HG02870 (cell line): ENCODE data around the gene PGGHG.
"Not testable (repeated sequence)": the region's sequence is repeated elsewhere in the genome, so short reads cannot be mapped to it uniquely, and the experiment has no call there.

Experiments used
- ATAC-seq: cut with Tn5 transposase; IDR thresholded peaks from one replicate; pipeline ENCODE4 v1.9.1; 2021; ENCODE audit warnings: mild to moderate bottlenecking, moderate library complexity; ENCODE audit not compliant: unreplicated experiment

The PGGHG gene

DNA sequence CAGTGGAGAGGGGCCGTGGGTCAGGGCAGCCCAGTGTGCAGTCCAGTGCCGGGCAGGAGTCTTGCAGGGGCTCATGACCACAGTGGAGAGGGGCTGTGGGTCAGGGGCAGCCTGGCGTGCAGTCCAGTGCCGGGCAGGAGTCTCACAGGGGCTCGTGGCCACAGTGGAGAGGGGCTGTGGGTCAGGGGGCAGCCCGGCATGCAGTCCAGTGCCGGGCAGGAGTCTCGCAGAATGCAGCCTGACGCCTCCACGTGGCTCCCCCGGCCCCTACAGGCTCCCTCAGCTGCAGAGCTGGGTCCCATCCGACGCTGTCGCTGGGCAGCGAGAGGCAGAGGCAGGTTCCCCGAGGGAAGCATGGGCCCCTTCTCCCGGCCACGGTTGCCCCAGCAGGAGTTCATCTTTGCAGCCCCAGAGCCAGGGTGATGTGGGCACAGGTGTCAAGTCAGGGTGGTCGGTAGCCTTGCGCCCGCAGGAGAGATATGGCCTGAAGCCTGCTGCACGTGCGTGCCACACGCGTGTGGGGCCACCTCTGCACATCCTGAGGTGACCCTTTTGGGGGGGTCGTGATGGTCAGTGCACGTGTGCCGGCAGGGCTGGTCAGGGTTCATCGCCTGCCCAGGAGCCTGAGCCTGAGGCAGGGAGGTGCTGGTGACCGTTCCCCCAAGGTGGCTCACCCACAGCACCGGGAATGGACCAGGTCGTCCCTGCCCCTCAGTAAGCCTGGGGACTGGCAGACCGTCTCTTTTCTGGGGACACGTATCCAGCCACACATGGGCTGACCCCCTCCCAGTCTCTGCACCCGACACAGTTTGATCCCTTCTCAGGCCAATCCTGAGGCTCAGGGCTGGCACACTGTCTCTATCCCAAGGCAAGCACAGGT, 7.5 kb downstream of the PGGHG start:
- ATAC-seq: no peak

DNA sequence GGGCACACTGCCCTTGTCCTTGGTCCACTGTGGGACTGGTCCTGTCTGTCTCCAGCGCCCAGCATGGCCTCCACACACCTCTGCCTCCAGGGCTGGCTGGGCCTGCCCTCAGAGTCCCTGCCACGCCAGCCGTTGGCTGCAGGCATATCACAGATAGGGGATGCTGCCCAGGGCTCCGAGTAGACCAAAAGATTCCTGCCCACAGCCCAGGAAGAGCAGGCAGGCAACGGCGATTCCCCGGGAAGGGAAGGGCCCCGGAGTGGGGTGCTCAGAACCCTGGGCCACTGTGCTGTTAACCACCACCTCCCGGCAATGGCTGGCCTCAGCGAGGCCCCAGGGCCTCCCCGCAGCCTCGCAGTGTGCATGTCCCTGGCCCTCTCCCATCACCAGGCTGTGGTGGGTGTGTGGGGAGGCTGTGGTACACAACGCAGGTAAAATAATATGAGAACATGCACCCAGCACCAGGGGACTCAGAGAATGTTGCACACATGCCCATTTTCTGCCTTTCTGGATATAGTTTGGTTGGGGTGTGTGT, 8.2 kb downstream of the PGGHG start:
- no peak for ATAC-seq

DNA sequence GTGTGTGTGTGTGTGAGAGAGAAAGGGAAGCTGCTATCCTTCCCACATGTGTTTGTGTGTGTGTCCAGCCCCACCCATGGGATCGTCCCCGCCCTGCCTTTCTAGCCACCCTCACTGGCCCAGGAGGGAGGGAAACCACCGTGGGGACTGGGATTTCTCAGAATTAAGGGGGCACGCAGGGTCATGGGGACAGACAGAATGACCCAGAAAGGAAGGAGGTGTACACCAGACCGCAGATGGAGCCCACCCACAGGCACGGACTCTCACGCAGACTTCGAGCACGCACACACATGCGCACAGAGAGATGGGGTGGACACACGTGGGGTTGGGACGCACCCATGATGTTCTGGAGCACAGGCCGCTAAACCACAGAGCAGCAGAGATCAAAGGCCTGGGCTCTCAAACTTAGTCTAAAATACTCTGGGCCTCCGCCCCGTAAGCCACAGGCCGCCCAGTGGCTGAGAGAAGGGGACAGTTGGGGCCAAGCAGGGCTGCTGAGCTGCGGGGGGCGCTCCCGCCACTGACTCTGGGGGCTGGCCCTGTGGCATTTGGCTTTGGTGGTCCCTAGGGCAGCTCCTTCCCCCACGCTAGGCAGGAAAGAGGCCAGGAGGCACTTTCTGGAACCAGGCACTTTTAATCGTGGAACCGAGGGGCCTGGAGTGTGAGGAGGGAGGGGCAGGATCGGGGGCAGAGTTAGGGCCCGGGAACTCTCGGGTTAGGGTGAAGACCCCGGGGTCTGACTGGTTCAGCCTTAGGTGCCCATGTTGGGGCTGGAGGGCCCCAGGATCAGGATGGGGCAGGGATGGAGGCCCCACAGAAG, 8.9 kb downstream of the PGGHG start:
- no peak for ATAC-seq

DNA sequence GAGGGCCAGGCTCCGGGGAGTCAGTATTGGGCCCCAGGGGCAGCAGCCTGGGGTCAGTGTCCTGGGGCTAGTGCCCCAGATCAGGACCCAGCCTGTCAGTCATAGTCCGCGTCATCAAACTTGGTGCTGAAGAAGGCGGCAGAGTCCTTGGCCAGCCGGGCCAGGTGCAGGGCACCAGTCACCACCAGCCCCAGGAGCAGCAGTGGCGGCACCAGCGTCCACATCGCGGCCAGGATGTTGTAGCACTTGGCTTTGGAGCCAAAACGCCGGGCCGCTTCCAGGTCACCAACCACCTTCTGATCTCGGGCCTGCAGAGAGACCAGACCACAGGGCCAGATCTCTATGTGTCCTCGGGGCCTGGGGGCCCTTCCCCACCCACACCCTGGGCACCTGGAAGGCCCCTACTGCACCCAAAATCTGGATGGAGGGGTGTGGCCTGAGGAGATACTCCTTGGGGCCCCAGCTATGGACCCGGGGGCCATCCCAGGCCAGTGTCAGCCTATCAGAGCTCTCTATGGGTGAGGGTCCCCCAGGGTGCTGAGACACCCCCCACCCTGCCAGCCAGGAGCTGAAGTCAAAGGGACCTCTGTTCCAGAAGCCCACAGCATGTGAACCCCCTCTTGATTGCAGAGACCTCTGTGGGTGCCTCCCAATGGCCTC, 9.6 kb downstream of the PGGHG start:
- ATAC-seq: no peak

DNA sequence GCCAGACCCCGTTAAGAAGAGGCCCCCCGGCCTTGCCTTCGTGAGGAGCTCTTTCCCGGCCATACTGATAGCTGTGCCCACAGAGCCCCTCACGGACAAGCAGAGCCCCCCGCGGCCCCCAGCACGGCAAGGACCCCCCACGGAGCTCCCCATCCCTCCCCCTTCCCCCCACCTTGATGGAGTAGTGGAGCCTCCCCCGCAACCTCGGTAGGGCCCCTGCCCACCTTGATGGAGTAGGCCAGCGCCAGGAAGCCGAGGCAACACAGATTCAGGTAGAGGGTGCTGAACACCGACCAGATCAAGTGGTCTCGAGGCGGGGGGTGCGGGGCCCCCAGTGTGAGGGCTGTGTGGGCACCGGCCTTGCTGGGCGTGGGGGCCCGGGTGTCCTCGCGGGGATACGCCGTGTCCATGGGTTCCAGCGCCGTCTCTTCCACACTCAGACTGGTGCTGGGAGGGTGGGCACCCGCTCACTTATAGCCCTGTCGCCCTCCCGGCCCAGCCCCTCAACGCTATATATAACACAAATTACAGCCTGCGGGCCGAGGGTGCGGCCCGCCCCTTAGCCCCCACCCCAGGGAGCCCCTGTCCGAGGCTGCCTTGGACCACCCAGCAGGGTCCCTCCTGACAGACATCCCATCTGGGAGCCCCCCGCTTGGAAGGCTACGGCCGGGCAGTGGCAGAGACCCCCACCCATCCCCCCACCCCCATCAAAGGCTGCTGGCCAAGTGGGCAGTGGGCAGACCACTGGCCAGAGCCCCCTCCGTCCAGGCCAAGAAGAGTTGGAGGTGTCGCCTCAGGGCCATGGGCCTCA, 10.4 kb downstream of the PGGHG start, which contains the start of gene IFITM5:
Gene IFITM5 (minus strand): TSS at position 446 of the 811 bp plus-strand sequence. CDS start 36 bp downstream, at position 410.
- ATAC-seq: no peak

DNA sequence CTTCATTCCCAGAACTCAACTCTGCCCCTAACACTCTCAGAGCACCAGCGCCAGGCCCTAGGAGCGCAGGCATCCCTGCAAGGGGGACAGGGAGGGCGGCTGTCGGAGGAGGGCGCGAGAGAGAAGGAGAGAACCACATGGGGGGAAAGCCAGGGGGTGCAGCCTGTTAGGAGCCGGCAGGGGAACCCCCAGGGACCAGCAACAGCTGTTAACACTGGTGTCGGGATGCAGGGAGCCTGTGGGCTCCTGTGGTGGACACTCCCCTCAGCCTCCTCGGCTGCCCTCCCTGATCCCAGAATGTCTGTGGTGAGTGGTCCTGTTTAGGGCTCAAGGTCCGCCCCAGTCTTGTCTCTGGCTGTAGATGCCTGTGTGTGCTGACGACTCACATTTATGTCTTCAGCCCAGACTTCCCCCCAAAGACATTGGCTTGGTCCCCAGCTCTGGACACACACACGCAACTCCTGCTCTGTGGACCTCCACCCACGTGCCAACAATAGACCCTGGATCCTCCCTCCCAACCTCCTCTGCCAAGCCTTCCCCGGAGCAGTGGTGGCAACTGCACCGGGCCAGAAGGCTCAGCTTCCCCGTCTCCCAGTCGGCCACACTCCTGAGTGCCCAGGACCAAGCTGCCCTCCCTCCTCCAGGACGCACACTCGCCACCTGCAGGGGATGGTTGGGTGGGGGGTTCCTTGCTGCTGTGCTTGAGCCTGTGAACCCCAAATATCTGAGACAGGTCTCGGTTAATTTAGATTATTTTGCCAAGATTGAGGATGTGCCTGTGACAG, 11.2 kb downstream of the PGGHG start:
- ATAC-seq: no peak

DNA sequence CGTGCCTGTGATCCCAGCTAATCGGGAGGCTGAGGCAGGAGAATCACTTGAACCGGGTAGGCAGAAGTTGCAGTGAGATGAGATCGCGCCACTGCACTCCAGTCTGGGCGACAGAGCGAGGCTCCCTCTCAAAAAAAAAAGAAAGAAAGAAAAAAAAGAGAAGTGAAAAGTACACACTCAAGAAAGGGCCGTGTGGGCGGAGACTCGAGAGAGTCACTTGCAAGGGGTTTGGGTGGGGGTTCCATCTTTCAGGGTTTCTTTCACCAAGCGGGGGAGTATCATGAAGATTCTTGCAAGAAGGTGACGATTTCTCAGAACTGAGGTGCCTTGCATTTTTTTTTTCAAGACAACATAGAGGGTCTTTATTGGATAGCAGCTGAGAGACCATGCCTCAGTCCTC, 14.4 kb downstream of the PGGHG start:
- no peak for ATAC-seq

DNA sequence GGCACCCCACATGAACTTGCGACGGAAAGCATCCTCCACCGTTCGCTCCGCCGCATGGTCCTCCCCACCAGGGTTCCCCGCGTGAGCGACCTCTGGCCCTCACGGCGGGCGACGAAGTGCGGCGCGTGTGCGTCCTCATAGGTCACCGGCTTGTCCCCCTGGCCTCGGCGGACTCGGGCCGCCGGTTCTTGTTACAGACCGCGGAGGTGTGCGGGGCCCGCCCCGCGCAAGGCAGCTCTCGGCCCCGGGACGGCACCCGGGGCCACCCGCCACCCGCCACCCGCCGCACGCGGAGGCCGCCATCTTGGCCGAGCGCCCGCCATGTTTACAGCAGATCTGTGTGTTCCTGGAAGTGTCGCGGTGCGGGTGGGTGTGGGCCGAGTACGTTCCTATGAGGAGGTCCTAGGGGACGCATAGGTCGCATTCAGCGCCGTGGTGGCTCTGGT, 15.2 kb downstream of the PGGHG start:
- ATAC-seq: no peak

DNA sequence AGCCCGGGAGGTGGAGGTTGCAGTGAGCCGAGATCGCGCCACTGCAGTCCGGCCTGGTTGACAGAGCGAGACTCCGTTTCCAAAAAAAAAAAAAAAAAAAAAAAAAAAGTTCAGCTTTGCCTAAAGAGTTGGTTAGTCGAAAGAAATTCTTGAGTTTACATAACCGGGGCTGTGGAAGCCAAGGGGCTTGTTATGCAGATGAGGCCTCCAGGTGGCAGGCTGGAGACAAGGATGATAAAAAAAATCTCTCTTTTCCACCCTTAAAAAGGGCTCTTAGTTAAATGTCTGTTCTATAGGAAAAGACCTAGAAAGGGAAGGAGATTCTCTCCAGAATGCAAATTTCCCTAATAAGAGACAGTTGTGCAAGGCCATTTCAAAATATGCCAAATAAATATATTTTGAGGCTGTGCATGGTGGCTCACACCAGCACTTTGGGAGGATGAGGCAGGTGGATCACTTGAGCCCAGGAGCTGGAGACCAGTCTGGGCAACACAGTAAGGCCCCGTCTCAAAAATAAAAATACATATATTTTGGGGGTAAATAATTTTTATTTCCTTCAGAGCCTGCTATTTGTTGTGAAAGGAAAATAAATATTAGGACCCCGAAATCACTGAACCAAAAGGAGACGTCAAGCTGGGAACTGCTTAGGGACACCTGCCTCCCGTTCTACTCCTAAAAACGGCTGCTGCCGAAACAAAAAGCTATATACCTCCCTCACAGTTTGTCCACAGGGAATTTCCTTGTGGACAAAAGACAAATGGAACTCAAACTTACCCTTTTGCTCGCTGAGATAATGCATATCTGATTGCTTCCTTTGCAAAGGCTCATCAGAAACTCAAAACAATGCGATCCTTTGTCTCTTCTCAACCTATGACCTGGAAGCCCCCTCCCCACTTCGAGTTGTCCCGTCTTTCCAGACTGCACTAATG, 16.3 kb downstream of the PGGHG start:
- no peak for ATAC-seq

DNA sequence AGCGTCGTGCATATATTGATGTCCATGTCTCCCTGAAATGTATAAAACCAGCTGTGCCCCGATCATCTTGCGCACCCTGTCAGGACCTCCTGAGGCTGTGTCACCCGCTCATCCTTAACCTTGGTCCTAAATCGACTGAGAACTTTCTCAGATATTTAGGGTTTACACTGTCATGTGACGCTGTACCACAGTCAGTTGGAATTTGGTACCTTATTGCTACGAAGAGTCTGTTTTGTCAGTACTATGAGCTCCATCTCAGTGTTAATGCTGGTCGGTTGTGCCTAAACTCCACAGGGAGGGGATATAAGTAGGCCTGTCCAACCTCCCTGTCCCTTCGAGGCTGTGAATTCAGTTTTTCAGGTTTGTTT, 16.9 kb downstream of the PGGHG start:
- no peak for ATAC-seq

DNA sequence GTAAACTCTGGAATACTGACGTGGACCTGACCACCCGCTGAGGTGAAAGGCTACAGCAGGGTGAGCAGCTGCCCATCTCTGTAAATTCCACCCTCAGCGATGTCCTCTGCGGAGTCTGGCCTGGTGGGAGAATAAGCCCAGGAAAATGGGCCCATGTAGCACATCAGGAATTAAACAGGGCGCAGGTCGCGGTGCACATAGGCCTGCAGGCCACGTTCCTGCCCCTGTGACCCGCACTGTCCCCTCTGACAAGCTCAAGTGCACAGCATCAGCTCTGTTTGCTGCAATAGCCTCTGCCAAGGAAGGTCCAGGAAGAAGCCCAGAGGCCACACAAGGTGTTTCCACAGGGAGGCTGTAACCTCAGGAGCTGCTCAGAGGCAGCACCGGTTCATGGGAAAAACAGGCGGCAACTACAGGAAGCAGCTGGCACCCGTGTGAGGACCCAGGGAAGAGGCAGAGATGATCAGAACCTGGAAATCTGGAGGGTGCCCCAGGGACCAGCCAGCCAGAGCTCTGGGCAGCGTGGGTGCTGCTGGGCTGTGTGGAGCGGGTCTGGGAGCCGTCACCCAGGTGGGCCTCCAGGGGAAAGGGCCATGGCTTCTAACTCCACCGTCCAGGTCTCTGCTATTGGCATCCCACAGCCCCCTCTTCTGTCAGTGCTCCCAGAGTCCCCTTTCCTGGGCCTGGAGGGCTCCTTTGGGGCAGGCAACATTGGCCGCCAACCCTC, 17.9 kb downstream of the PGGHG start:
- ATAC-seq: no peak

DNA sequence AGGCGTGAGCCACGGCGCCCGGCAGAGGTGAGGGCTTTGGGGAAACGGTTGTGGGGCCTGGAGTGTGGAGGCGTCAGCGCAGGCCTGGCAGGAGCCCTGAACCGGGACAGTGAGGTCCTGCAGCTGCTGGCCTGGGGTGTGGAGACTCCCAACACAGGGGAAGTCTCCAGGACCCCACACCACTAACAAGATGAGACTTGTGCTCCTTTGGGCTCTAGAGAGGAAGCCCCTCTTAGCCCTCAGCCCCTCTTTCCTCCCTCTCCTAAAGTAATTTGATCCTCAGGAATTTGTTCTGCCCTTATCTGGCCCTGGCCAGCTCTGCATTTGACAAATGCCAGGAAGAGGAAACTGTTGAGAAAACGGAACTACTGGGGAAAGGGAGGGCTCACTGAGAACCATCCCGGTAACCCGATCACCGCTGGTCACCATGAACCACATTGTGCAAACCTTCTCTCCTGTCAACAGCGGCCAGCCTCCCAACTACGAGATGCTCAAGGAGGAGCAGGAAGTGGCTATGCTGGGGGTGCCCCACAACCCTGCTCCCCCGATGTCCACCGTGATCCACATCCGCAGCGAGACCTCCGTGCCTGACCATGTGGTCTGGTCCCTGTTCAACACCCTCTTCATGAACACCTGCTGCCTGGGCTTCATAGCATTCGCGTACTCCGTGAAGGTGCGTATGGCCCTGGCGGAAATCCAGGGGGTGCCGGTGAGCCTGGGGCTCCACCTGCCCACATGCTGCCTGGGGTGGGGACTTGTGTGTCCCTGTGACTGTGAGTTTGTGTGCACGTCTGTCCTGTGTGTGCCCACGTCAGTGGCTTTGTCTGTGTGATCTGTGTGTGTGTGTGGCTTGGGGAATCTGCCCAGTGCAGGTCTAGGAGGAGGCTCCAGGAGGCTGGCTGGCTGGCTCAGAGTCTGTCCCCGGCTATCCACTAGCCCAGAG, 19.1 kb downstream of the PGGHG start, which contains the start of gene IFITM2:
Gene IFITM2 (plus strand): TSS at position 51 of the 943 bp plus-strand sequence. CDS start 377 bp downstream, at position 428.
- not testable (repeated sequence) for ATAC-seq

DNA sequence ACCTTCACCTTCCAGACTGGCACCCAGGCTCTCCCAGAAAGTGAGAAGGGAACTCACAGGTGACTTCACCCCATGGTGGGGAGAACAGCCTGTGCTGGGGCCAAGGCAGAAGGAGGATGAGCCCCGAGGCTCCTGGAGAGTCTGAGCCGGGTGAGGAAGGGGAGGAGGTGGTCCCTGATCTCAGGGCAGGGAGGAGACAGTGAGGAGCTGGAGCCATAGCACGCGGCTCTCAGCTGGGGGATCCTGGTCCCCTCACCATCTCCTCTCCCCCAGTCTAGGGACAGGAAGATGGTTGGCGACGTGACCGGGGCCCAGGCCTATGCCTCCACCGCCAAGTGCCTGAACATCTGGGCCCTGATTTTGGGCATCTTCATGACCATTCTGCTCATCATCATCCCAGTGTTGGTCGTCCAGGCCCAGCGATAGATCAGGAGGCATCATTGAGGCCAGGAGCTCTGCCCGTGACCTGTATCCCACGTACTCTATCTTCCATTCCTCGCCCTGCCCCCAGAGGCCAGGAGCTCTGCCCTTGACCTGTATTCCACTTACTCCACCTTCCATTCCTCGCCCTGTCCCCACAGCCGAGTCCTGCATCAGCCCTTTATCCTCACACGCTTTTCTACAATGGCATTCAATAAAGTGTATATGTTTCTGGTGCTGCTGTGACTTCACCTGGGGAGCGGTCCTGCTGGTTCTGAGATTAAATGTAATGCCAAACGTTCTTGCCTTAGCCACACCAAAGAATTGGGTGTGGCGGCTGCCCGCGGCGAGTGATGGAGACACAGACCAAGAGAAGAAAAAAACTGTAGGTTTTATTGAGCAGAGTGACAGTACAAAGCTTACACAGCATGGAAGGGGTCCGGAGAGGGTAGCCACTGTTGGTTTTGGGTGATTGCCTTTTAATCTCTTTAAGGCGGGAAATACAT, 20.1 kb downstream of the PGGHG start:
- not testable (repeated sequence) for ATAC-seq

DNA sequence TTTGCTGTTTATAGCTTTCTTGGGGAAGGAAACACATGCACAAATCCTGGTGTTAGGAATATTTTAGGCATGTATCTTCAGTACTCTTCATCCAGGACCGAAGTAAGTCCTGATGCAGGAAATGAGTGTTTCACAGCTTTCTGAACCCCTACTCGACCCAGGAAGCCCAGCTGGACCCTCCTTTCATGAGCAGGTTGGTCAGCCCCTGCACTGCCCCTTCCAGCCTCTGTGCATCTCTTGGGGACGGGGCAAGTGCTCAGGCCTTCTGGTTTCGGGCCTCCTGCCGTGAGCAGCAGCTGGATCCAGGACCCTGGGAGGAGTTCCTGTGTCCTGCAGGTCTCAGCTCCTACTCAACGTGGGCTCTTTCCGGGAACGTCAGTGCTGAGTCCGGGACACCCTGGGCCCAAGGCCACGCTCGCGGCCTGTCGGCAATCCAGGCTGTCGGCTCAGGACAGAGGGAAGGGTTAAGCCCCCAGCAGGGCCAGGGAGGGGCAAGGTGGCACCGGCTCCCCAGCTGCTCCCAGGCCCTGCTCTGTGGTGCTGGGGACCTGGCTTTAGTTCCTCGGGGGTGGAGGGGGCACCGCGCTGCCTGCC, 21.1 kb downstream of the PGGHG start:
- not testable (repeated sequence) for ATAC-seq
